HG02943 (cell line): ENCODE data around the gene ZFP30.
"Not testable (repeated sequence)": the region's sequence is repeated elsewhere in the genome, so short reads cannot be mapped to it uniquely, and the experiment has no call there.

ENCODE experiments used
- ATAC-seq: cut with Tn5 transposase; IDR thresholded peaks from one replicate; pipeline ENCODE4 v1.9.1; 2021; ENCODE audit warnings: mild to moderate bottlenecking, low read depth, moderate library complexity; ENCODE audit not compliant: unreplicated experiment

Gene ZFP30

GRCh38 chr19:37655301-37655688 is at the start of gene ZFP30:
Gene ZFP30, minus strand, starts transcription at chr19:37655465. Its CDS starts 7,643 bp downstream, at chr19:37647822.
- ATAC-seq, result peak; percentile 64

GRCh38 chr19:37699057-37699456 is 43.8 kb upstream of the ZFP30 start:
- ATAC-seq, result no peak

- no peak for ATAC-seq
Observed at GRCh38 chr19:37698216-37698615, 43.0 kb upstream of the ZFP30 start.

GRCh38 chr19:37695144-37695899 is 40.1 kb upstream of the ZFP30 start:
- ATAC-seq, result no peak

GRCh38 chr19:37692956-37693620 is 37.8 kb upstream of the ZFP30 start:
- no peak for ATAC-seq

GRCh38 chr19:37691881-37692504 is 36.7 kb upstream of the ZFP30 start:
- no peak for ATAC-seq

GRCh38 chr19:37683520-37683919 is 28.3 kb upstream of the ZFP30 start:
- ATAC-seq, result no peak

GRCh38 chr19:37669450-37669914 is 14.2 kb upstream of the ZFP30 start:
- ATAC-seq, result no peak

- not testable (repeated sequence) for ATAC-seq
Observed at GRCh38 chr19:37657157-37657556, 1.9 kb upstream of the ZFP30 start.

GRCh38 chr19:37655689-37656371 is 565 bp upstream of the ZFP30 start:
- peak; percentile 44 for ATAC-seq

GRCh38 chr19:37654629-37655300 is 500 bp downstream of the ZFP30 start:
- ATAC-seq, result peak; percentile 38

- no peak for ATAC-seq
Observed at GRCh38 chr19:37654118-37654517, 1.1 kb downstream of the ZFP30 start.

- ATAC-seq, result no peak
Observed at GRCh38 chr19:37635076-37636056, 19.9 kb downstream of the ZFP30 start.

GRCh38 chr19:37594982-37595382 is 60.3 kb downstream of the ZFP30 start:
- no peak for ATAC-seq

- peak; percentile 98 for ATAC-seq
Observed at GRCh38 chr19:37594304-37594981, 60.8 kb downstream of the ZFP30 start, which contains the start of the genes ZNF540 and ZNF571. Gene ZNF540, plus strand, starts transcription at chr19:37594876. Its CDS starts 3,572 bp downstream, at chr19:37598448. Gene ZNF571, minus strand, starts transcription at chr19:37594792. Its CDS starts 8,116 bp downstream, at chr19:37586676.

GRCh38 chr19:37593996-37594303 is 61.3 kb downstream of the ZFP30 start:
- peak; percentile 28 for ATAC-seq

GRCh38 chr19:37583340-37583739 is 71.9 kb downstream of the ZFP30 start:
- no peak for ATAC-seq

- ATAC-seq, result no peak
Observed at GRCh38 chr19:37572203-37572602, 83.1 kb downstream of the ZFP30 start.

- ATAC-seq, result no peak
Observed at GRCh38 chr19:37565370-37565669, 89.9 kb downstream of the ZFP30 start.
